ENCODE results near the gene GPC6.

GPC6 gene

GRCh38 chr13:93535251-93535650 lies 308.6 kb downstream of the GPC6 start:
- no peak for DNase-seq (ENCODE audit: extremely low read depth, low read depth)
- no peak for TF ChIP-seq CTCF (IDR thresholded peaks at IDR 0.05; ENCODE audit: low read depth, low read length)

GRCh38 chr13:93539914-93540313 lies 313.3 kb downstream of the GPC6 start:
- no peak for TF ChIP-seq CTCF (IDR thresholded peaks at IDR 0.05; ENCODE audit: low read depth, low read length)
- DNase-seq (ENCODE audit: extremely low read depth, low read depth) = no peak

GRCh38 chr13:93547886-93548285 lies 321.3 kb downstream of the GPC6 start:
- no peak for DNase-seq (ENCODE audit: extremely low read depth, low read depth)
- no peak for TF ChIP-seq CTCF (IDR thresholded peaks at IDR 0.05; ENCODE audit: low read depth, low read length)

- DNase-seq (ENCODE audit: extremely low read depth, low read depth) = no peak
- TF ChIP-seq CTCF (IDR thresholded peaks at IDR 0.05; ENCODE audit: low read depth, low read length) = no peak
Observed at GRCh38 chr13:93549326-93550005, 322.9 kb downstream of the GPC6 start.

- no peak for DNase-seq (ENCODE audit: extremely low read depth, low read depth)
- TF ChIP-seq CTCF (IDR thresholded peaks at IDR 0.05; ENCODE audit: low read depth, low read length) = no peak
Observed at GRCh38 chr13:93550236-93550635, 323.6 kb downstream of the GPC6 start.

- no peak for DNase-seq (ENCODE audit: extremely low read depth, low read depth)
Observed at GRCh38 chr13:93552596-93552995, 326.0 kb downstream of the GPC6 start.

GRCh38 chr13:93554514-93554913 lies 327.9 kb downstream of the GPC6 start:
- TF ChIP-seq CTCF (IDR thresholded peaks at IDR 0.05; ENCODE audit: low read depth, low read length) = no peak
- no peak for DNase-seq (ENCODE audit: extremely low read depth, low read depth)

More at GRCh38 chr13:93552596-93552995, 326.0 kb downstream of the GPC6 start:
- TF ChIP-seq CTCF (IDR thresholded peaks at IDR 0.05; ENCODE audit: low read depth, low read length) = no peak

All from AG09319 (cell line).